Neutrophil (primary cell): Measurements from ENCODE around the gene HRCT1.

Experiments used
- H3K27ac ChIP-seq: fragments of 200-600 bp; sonication (generic); 2 replicates; pipeline ENCODE4 v1.5.1; 2016; ENCODE audit warnings: mild to moderate bottlenecking, moderate library complexity
- H3K27me3 ChIP-seq: fragments of 200-600 bp; sonication (generic); 2 replicates; pipeline ENCODE4 v1.6.0; 2016; ENCODE audit warnings: mild to moderate bottlenecking
- H3K36me3 ChIP-seq: fragments of 200-600 bp; sonication (generic); 2 replicates; pipeline ENCODE4 v1.5.1; 2017
- H3K4me1 ChIP-seq, 2 experiments: fragments of 200-600 bp in 1 of 2; sonication (generic) in 1 of 2; 1 replicate in 1 of 2; 2 replicates in 1 of 2; pipeline versions ENCODE4 v1.5.1 to v1.6.1; 2013 to 2016; ENCODE audit warnings: low read depth in 1 of 2, low read length in 1 of 2, mild to moderate bottlenecking in 1 of 2, moderate library complexity in 1 of 2; ENCODE audit not compliant: control insufficient read depth in 1 of 2, insufficient read depth in 1 of 2
- H3K4me3 ChIP-seq, 2 experiments: fragments of 200-600 bp in 1 of 2; sonication (generic) in 1 of 2; 1 replicate in 1 of 2; 2 replicates in 1 of 2; pipeline ENCODE4 v1.5.1; 2013 to 2016; ENCODE audit warnings: low read depth in 1 of 2, low read length in 1 of 2, mild to moderate bottlenecking in 1 of 2, moderate library complexity in 1 of 2
- H3K9me3 ChIP-seq: fragments of 200-600 bp; sonication (generic); 2 replicates; pipeline ENCODE4 v1.5.1; 2016
- CTCF ChIP-seq: fragments of 200-600 bp; sonication (generic); IDR thresholded peaks from 2 replicates; pipeline ENCODE4 v1.5.1; 2016; ENCODE audit warnings: antibody characterized with exemption

The HRCT1 gene

GRCh38 chr9:35905912-35906679 lies at the start of gene HRCT1:
HRCT1 (plus strand) TSS chr9:35906202; CDS start chr9:35906288, 86 bp downstream.
- Histone ChIP-seq H3K9me3 (no peaks in the 10 kb centered on the region), H3K36me3 (no peaks in the 10 kb centered on the region), H3K27me3 (peaks cover 82% of the 10 kb centered on the region), H3K4me3 (no peak within 1 kb of the TSS), H3K4me1 (peaks cover 0 to 3% of the 10 kb centered on the region in 2 experiments), H3K27ac (no peak within 1 kb of the TSS)
- TF ChIP-seq CTCF, result no peak

DNA sequence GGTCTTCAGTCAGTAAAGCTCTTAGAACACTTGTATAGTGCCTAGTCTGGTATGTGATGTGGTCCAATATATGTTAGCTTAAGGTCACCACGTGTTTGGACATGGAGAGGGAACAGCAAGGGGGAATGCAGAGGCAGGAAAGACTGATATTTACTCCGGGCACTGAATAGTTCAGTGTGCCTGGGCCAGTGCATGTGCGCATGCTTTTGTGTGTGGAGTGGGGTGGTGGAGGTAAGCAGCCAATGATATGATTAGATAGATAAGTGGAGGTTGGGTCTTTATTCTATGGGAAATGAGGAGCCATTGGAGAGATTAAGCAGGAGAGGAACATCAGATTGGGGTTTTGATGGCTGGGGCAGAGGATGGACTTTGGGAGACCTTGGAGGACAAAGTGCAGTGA lies 49.8 kb upstream of the HRCT1 start:
- H3K9me3 ChIP-seq, result no peaks in the 10 kb centered on the region
- peaks cover 100% of the 10 kb centered on the region for H3K27me3 ChIP-seq
- TF ChIP-seq CTCF, result no peak

GRCh38 chr9:35856882-35857281 lies 49.1 kb upstream of the HRCT1 start:
- Histone ChIP-seq H3K4me1 (no peaks in the 10 kb centered on the region), H3K27ac (no peak overlapping the region), H3K36me3 (no peaks in the 10 kb centered on the region), H3K9me3 (no peaks in the 10 kb centered on the region), H3K27me3 (peaks cover 100% of the 10 kb centered on the region), H3K4me3 (no peak overlapping the region)
- no peak for TF ChIP-seq CTCF

More for the DNA sequence above, 49.8 kb upstream of the HRCT1 start:
- Histone ChIP-seq H3K36me3 (no peaks in the 10 kb centered on the region), H3K27ac (no peak overlapping the region), H3K4me1 (no peaks in the 10 kb centered on the region), H3K4me3 (no peak overlapping the region)

GRCh38 chr9:35858458-35858857 lies 47.5 kb upstream of the HRCT1 start:
- H3K9me3 ChIP-seq, result no peaks in the 10 kb centered on the region
- H3K4me1 ChIP-seq, result no peaks in the 10 kb centered on the region
- H3K27ac ChIP-seq, result no peak overlapping the region
- H3K4me3 ChIP-seq, result no peak overlapping the region
- H3K27me3 ChIP-seq, result peaks cover 100% of the 10 kb centered on the region
- no peak for TF ChIP-seq CTCF
- H3K36me3 ChIP-seq, result no peaks in the 10 kb centered on the region

- Histone ChIP-seq H3K9me3 (no peaks in the 10 kb centered on the region), H3K4me3 (no peak overlapping the region), H3K4me1 (no peaks in the 10 kb centered on the region), H3K27ac (no peak overlapping the region), H3K27me3 (peaks cover 100% of the 10 kb centered on the region), H3K36me3 (no peaks in the 10 kb centered on the region)
- no peak for TF ChIP-seq CTCF
These were observed 46.6 kb upstream of the HRCT1 start for GRCh38 chr9:35859310-35859989.
